ENCODE measurements around the gene UNCX.

GRCh38 chr7:1237704-1238255 is 5.1 kb downstream of the UNCX start:
- TF ChIP-seq CTCF (IDR thresholded peaks at IDR 0.05) (no peak), POLR2A (IDR thresholded peaks at IDR 0.05) (no peak)
